K562 (cell line): ENCODE data around the gene NDUFAF3. TPM values are rescaled to one million over a fixed set of nuclear protein-coding genes. Genes with fewer than 3 reads are reported as not detected.

ENCODE experiments used
- CBX1 ChIP-seq: sonication (generic); IDR thresholded peaks from 2 replicates; pipeline ENCODE4 v1.6.1; 2016; ENCODE audit warnings: antibody characterized with exemption, low read depth, mild to moderate bottlenecking
- DMBX1 ChIP-seq: fragments of 250-450 bp; sonication (Bioruptor Pico); IDR thresholded peaks from 2 replicates; pipeline ENCODE4 v1.8.0; 2022; ENCODE audit warnings: inconsistent platforms, mild to moderate bottlenecking, moderate library complexity, borderline replicate concordance
- EP300 ChIP-seq: IDR thresholded peaks from 2 replicates; pipeline ENCODE4 v1.6.1; 2012; ENCODE audit warnings: low read length, improper control_type of control experiment
- HLTF ChIP-seq: fragments of 450-650 bp; IDR thresholded peaks from 2 replicates; pipeline ENCODE4 v1.6.1; 2016
- HNRNPH1 ChIP-seq: fragments of 200-400 bp; formaldehyde crosslinking; optimal IDR thresholded peaks from 2 replicates; pipeline ENCODE3; 2017; ENCODE audit warnings: low read depth, mild to moderate bottlenecking, low read length, moderate library complexity
- ILK ChIP-seq: fragments of 450-650 bp; IDR thresholded peaks from 2 replicates; pipeline ENCODE4 v1.6.1; 2016; ENCODE audit warnings: missing genetic modification characterization, low read depth, mild to moderate bottlenecking, missing compliant biosample characterization, moderate library complexity, borderline replicate concordance
- KAT8 ChIP-seq: fragments of 450-650 bp; IDR thresholded peaks from 2 replicates; pipeline ENCODE4 v1.6.1; 2016; ENCODE audit warnings: low read depth, mild to moderate bottlenecking
- LCOR ChIP-seq: sonication (generic); formaldehyde crosslinking; IDR thresholded peaks from 2 replicates; pipeline ENCODE4 v1.8.0; 2022; ENCODE audit warnings: mild to moderate bottlenecking, missing genetic modification reagents
- MED1 ChIP-seq: sonication (generic); formaldehyde crosslinking; IDR thresholded peaks from 2 replicates; pipeline ENCODE4 v1.8.1; 2023; ENCODE audit warnings: missing genetic modification reagents, borderline replicate concordance
- NR0B1 ChIP-seq: fragments of 450-650 bp; IDR thresholded peaks from one replicate; pipeline ENCODE4 v1.6.1; 2018; ENCODE audit warnings: mild to moderate bottlenecking, moderate library complexity; ENCODE audit not compliant: partially characterized antibody
- RAD21 ChIP-seq, 2 experiments: fragments of 250-450 bp in 1 of 2; fragments of 450-650 bp in 1 of 2; sonication (Bioruptor Pico) in 1 of 2; formaldehyde crosslinking in 1 of 2; IDR thresholded peaks in 1 of 2; conservative IDR thresholded peaks in 1 of 2; 2 replicates each; pipeline versions ENCODE4 v1.4.0 to v1.8.0; 2020 to 2022; ENCODE audit warnings: mild to moderate bottlenecking in 2 of 2, moderate library complexity in 1 of 2
- RAD51 ChIP-seq: fragments of 450-650 bp; IDR thresholded peaks from 2 replicates; pipeline ENCODE4 v1.7.1; 2016; ENCODE audit warnings: low read depth, mild to moderate bottlenecking, borderline replicate concordance
- ZFPM2 ChIP-seq: fragments of 250-450 bp; sonication (Bioruptor Pico); IDR thresholded peaks from 2 replicates; pipeline ENCODE4 v1.5.1; 2022; ENCODE audit warnings: mild to moderate bottlenecking
- ZNF140 ChIP-seq: fragments of 250-450 bp; sonication (Bioruptor Pico); IDR thresholded peaks from 2 replicates; pipeline ENCODE4 v1.8.0; 2021; ENCODE audit warnings: moderate library complexity, mild to moderate bottlenecking, inconsistent platforms
- ZNF146 ChIP-seq: IDR thresholded peaks from one replicate; pipeline ENCODE4 v1.6.1; 2018; ENCODE audit warnings: missing compliant biosample characterization; ENCODE audit not compliant: unreplicated experiment
- ZNF174 ChIP-seq: fragments of 250-450 bp; sonication (Bioruptor Pico); IDR thresholded peaks from 2 replicates; pipeline ENCODE4 v1.4.0; 2020; ENCODE audit warnings: mild to moderate bottlenecking
- ZNF507 ChIP-seq: conservative IDR thresholded peaks from 2 replicates; pipeline ENCODE4 v1.6.1; 2017; ENCODE audit warnings: missing genetic modification characterization, missing compliant biosample characterization
- ZNF780A ChIP-seq: fragments of 250-450 bp; sonication (Bioruptor Pico); IDR thresholded peaks from 2 replicates; pipeline ENCODE4 v1.5.0; 2021; ENCODE audit warnings: mild to moderate bottlenecking
- polyA plus RNA-seq, 8 experiments: library from polyadenylated mRNA; depleted of rRNA in 4 of 8; stranded (reverse) in 5 of 8; unstranded in 3 of 8; fragments of >200 nt; fragmentation: Nextera tagmentation in 2 of 8; fragmentation: Illumina TruSeq in 1 of 8; extraction: Ambion mirVana in 2 of 8; extraction: Trizol in 1 of 8; gene quantifications; 2 replicates each; pipeline versions ENCODE4 v1.2.1 to v1.2.3, GENCODE V29; 2011 to 2014; ENCODE audit warnings: inconsistent platforms in 1 of 8, missing spikeins in 1 of 8
- total RNA-seq, 7 experiments: library from RNA; depleted of rRNA in 6 of 7; stranded (reverse); fragments of >200 nt in 6 of 7; fragmentation: Illumina TruSeq in 2 of 7; extraction: Trizol in 2 of 7; gene quantifications; 2 replicates each; pipeline versions ENCODE4 v1.2.1 to v1.2.3, GENCODE V29; 2011 to 2021; ENCODE audit warnings: low replicate concordance in 1 of 7
- TF ChIP-seq, protein P1 (sequence below): IDR thresholded peaks from 2 replicates; pipeline ENCODE4 v1.6.1; 2012; ENCODE audit warnings: low read depth, low read length, improper control_type of control experiment, borderline replicate concordance
- TF ChIP-seq, protein P2 (sequence below): sonication (generic); formaldehyde crosslinking; IDR thresholded peaks from 2 replicates; pipeline ENCODE4 v1.8.0; 2023; ENCODE audit warnings: mild to moderate bottlenecking, missing genetic modification reagents
- TF ChIP-seq, protein P3 (sequence below): fragments of 250-450 bp; sonication (Bioruptor Pico); IDR thresholded peaks from 2 replicates; pipeline ENCODE4 v1.8.0; 2021; ENCODE audit warnings: borderline replicate concordance, mild to moderate bottlenecking, moderate library complexity; ENCODE audit not compliant: poor library complexity, severe bottlenecking

Gene NDUFAF3
- total and polyA plus RNA-seq, 9 of the 15 experiments (the other 6 are each of a cell fraction or from before 2014, with no cell fraction given) = 17.0 to 127 (median 36.3) TPM

- TF ChIP-seq NR0B1 = no peak
- TF ChIP-seq HNRNPH1 = no peak
- no peak for TF ChIP-seq RAD51
- TF ChIP-seq ZFPM2 (CRISPR knock-in tag) = no peak
- no peak for TF ChIP-seq CBX1
- TF ChIP-seq ZNF146 (CRISPR knock-in tag) = no peak
- no peak for TF ChIP-seq KAT8
- no peak for TF ChIP-seq RAD21 (CRISPR knock-in tag; conservative IDR thresholded peaks at IDR 0.05 in 1 of 2, IDR thresholded peaks at IDR 0.05 in 1 of 2)
- TF ChIP-seq, protein P1, sequence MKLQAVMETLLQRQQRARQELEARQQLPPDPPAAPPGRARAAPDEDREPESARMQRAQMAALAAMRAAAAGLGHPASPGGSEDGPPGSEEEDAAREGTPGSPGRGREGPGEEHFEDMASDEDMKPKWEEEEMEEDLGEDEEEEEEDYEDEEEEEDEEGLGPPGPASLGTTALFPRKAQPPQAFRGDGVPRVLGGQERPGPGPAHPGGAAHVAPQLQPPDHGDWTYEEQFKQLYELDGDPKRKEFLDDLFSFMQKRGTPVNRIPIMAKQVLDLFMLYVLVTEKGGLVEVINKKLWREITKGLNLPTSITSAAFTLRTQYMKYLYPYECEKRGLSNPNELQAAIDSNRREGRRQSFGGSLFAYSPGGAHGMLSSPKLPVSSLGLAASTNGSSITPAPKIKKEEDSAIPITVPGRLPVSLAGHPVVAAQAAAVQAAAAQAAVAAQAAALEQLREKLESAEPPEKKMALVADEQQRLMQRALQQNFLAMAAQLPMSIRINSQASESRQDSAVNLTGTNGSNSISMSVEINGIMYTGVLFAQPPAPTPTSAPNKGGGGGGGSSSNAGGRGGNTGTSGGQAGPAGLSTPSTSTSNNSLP = no peak
- no peak for TF ChIP-seq LCOR (CRISPR knock-in tag)
- TF ChIP-seq, protein P2, sequence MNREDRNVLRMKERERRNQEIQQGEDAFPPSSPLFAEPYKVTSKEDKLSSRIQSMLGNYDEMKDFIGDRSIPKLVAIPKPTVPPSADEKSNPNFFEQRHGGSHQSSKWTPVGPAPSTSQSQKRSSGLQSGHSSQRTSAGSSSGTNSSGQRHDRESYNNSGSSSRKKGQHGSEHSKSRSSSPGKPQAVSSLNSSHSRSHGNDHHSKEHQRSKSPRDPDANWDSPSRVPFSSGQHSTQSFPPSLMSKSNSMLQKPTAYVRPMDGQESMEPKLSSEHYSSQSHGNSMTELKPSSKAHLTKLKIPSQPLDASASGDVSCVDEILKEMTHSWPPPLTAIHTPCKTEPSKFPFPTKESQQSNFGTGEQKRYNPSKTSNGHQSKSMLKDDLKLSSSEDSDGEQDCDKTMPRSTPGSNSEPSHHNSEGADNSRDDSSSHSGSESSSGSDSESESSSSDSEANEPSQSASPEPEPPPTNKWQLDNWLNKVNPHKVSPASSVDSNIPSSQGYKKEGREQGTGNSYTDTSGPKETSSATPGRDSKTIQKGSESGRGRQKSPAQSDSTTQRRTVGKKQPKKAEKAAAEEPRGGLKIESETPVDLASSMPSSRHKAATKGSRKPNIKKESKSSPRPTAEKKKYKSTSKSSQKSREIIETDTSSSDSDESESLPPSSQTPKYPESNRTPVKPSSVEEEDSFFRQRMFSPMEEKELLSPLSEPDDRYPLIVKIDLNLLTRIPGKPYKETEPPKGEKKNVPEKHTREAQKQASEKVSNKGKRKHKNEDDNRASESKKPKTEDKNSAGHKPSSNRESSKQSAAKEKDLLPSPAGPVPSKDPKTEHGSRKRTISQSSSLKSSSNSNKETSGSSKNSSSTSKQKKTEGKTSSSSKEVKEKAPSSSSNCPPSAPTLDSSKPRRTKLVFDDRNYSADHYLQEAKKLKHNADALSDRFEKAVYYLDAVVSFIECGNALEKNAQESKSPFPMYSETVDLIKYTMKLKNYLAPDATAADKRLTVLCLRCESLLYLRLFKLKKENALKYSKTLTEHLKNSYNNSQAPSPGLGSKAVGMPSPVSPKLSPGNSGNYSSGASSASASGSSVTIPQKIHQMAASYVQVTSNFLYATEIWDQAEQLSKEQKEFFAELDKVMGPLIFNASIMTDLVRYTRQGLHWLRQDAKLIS (CRISPR knock-in tag) = no peak
- TF ChIP-seq ZNF174 (CRISPR knock-in tag) = no peak
- TF ChIP-seq DMBX1 (CRISPR knock-in tag) = peak; percentile 34; the same call in 1 of the 2 replicates
- TF ChIP-seq ZNF507 (tag) = no peak
- no peak for TF ChIP-seq ILK (tag)
- TF ChIP-seq ZNF780A (CRISPR knock-in tag) = no peak
- no peak for TF ChIP-seq MED1 (CRISPR knock-in tag)
- no peak for TF ChIP-seq EP300
- no peak for TF ChIP-seq HLTF
- TF ChIP-seq, protein P3, sequence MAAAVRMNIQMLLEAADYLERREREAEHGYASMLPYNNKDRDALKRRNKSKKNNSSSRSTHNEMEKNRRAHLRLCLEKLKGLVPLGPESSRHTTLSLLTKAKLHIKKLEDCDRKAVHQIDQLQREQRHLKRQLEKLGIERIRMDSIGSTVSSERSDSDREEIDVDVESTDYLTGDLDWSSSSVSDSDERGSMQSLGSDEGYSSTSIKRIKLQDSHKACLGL (CRISPR knock-in tag) = no peak
- TF ChIP-seq ZNF140 (CRISPR knock-in tag) = no peak
Observed at GRCh38 chr3:49021813-49022687, at the start of gene NDUFAF3 (continued).
